ENCODE measurements around the gene CEP85. TPM values are rescaled to one million over a fixed set of nuclear protein-coding genes. Genes with fewer than 3 reads are reported as not detected.

Gene CEP85
- total and polyA plus RNA-seq, 9 of the 15 experiments (the other 6 are each of a cell fraction or from before 2014, with no cell fraction given) = 42.1 to 140 (median 92.6) TPM

GRCh38 chr1:26215246-26215645 lies 18.8 kb upstream of the CEP85 start:
- H3K4me2 ChIP-seq (ENCODE audit: insufficient read depth, low read length) = no peak overlapping the region
- no peaks in the 10 kb centered on the region for H3K9me3 ChIP-seq (replicated peaks; ENCODE audit: control insufficient read depth, insufficient read depth, low read depth, low read length)
- in situ Hi-C loops (cut with MboI) (no loop called here), intact Hi-C loops (cut with micrococcal nuclease) (no loop called here)
- H3K27ac ChIP-seq (ENCODE audit: extremely low read depth, low read depth, low read length) = no peak overlapping the region
- no peaks in the 10 kb centered on the region for H4K20me1 ChIP-seq (replicated peaks; ENCODE audit: control insufficient read depth, insufficient read depth, low read length)
- no peaks in the 10 kb centered on the region for H3K36me3 ChIP-seq (ENCODE audit: control insufficient read depth, insufficient read depth, low read length)
- ChIA-PET POLR2A (interaction anchor here (0.6 to 0.9 kb wide), 2 partner anchors 62 to 310 kb away, joined by 3 read pairs; no protein-coding TSS in a partner anchor), CTCF (ENCODE audit: low intra/inter-chr PET ratio) (no interaction called here)
- no peaks in the 10 kb centered on the region for H3K79me2 ChIP-seq (ENCODE audit: control insufficient read depth, insufficient read depth, low read length)
- TF ChIP-seq HNRNPLL (IDR thresholded peaks at IDR 0.05; ENCODE audit: low read depth, low read length, poor library complexity, severe bottlenecking) (no peak), ADNP (tag; IDR thresholded peaks at IDR 0.05) (no peak), POLR2A (conservative IDR thresholded peaks at IDR 0.05) (no peak), CREBBP (IDR thresholded peaks at IDR 0.05; ENCODE audit: low read depth, low read length) (no peak), ZNF609 (CRISPR knock-in tag; IDR thresholded peaks at IDR 0.05; ENCODE audit: borderline replicate concordance) (no peak), ZNF184 (CRISPR knock-in tag; IDR thresholded peaks at IDR 0.05) (no peak), ZNF408 (CRISPR knock-in tag; IDR thresholded peaks at IDR 0.05; ENCODE audit: low read depth) (no peak)
- FAIRE-seq (no peak), DNase-seq (ENCODE audit: extremely low read depth in 1 of 4, low spot score in 3 of 4) (no peak), ATAC-seq (no peak)
- no peak overlapping the region; a peak in 1 of 4 replicates for H3K9ac ChIP-seq (ENCODE audit: insufficient read depth in 1 of 2, low read depth in 2 of 2, low read length in 2 of 2)
- H3K9me1 ChIP-seq (ENCODE audit: control insufficient read depth, insufficient read depth, low read length) = no peaks in the 10 kb centered on the region
- 0 out of 5 replicates have a peak, but pooled peaks cover 2 to 3% of the 10 kb centered on the region in 2 experiments for H3K27me3 ChIP-seq (ENCODE audit: control insufficient read depth in 2 of 2, insufficient read depth in 2 of 2, low read length in 2 of 2)
- peaks cover 0 to 7% of the 10 kb centered on the region in 2 experiments; a peak in 3 of 5 replicates for H3K4me1 ChIP-seq (replicated peaks in 1 of 2; ENCODE audit: control insufficient read depth in 2 of 2, insufficient read depth in 2 of 2, low read length in 2 of 2)
- H2AFZ ChIP-seq (ENCODE audit: low read depth, low read length) = no peak overlapping the region
- WGBS (ENCODE audit: insufficient coverage, low coverage, missing lambda C conversion rate) = 16% methylated on average over 3 of the region's 3 CpGs
- no peak overlapping the region for H3K4me3 ChIP-seq
- no TSS peak for BruUV-seq (replicated peaks)

Measured in K562 (cell line).